HEK293T (cell line): ENCODE measurements around the gene CADM3.

ENCODE experiments used
- BHLHE40 ChIP-seq: fragments of 450-650 bp; IDR thresholded peaks from 2 replicates; pipeline ENCODE4 v1.6.1; 2016; ENCODE audit warnings: mild to moderate bottlenecking, moderate library complexity, borderline replicate concordance
- CTBP1 ChIP-seq: fragments of 450-650 bp; IDR thresholded peaks from 2 replicates; pipeline ENCODE4 v1.6.1; 2016; ENCODE audit warnings: borderline replicate concordance
- ELF4 ChIP-seq: fragments of 450-650 bp; IDR thresholded peaks from 2 replicates; pipeline ENCODE4 v1.6.1; 2017; ENCODE audit warnings: antibody characterized with exemption
- FOXA1 ChIP-seq: fragments of 450-650 bp; IDR thresholded peaks from 2 replicates; pipeline ENCODE4 v1.6.1; 2016; ENCODE audit warnings: mild to moderate bottlenecking
- FOXK2 ChIP-seq: fragments of 450-650 bp; IDR thresholded peaks from 2 replicates; pipeline ENCODE4 v1.6.1; 2016; ENCODE audit warnings: mild to moderate bottlenecking
- FOXM1 ChIP-seq: fragments of 450-650 bp; IDR thresholded peaks from 2 replicates; pipeline ENCODE4 v1.6.1; 2017; ENCODE audit warnings: mild to moderate bottlenecking, borderline replicate concordance
- HDGF ChIP-seq: fragments of 450-650 bp; IDR thresholded peaks from 2 replicates; pipeline ENCODE4 v1.6.1; 2017; ENCODE audit warnings: antibody characterized with exemption, borderline replicate concordance
- LEF1 ChIP-seq: fragments of 450-650 bp; IDR thresholded peaks from 2 replicates; pipeline ENCODE4 v1.6.1; 2017; ENCODE audit warnings: mild to moderate bottlenecking, borderline replicate concordance
- NFRKB ChIP-seq: fragments of 450-650 bp; IDR thresholded peaks from 2 replicates; pipeline ENCODE4 v1.6.1; 2016; ENCODE audit warnings: mild to moderate bottlenecking, moderate library complexity
- SP1 ChIP-seq: fragments of 450-650 bp; IDR thresholded peaks from 2 replicates; pipeline ENCODE4 v1.6.1; 2017
- SUZ12 ChIP-seq: fragments of 450-650 bp; IDR thresholded peaks from 2 replicates; pipeline ENCODE4 v1.6.1; 2016; ENCODE audit warnings: mild to moderate bottlenecking
- TARDBP ChIP-seq: fragments of 450-650 bp; IDR thresholded peaks from 2 replicates; pipeline ENCODE4 v1.6.1; 2016
- TF ChIP-seq, protein P1 (sequence below): fragments of 450-650 bp; IDR thresholded peaks from 2 replicates; pipeline ENCODE4 v1.6.1; 2016

DNA sequence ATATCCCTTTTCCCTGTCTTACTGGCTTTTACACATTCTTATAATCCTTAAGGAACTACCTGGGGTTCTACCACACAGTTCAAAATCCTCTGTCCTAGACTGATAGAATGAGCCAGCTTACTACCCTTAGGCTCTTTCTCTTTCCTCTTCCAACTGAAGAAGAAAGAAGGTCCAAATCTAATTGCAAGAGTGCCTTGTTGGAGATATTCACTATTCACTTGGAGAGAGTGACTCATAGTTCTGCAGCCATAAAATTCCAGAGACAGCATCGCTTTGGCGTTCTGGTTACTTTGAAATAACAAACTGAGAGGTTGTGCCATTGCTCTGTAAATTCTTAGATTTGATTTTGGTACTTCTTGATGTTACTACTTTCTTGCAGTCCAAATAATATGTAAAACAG, 4.2 kb downstream of the CADM3 start:
- TF ChIP-seq SP1 (no peak), FOXK2 (no peak), FOXM1 (no peak), TARDBP (no peak), BHLHE40 (no peak), HDGF (no peak), SUZ12 (no peak), NFRKB (no peak), LEF1 (no peak), ELF4 (no peak), CTBP1 (no peak), FOXA1 (no peak)
- TF ChIP-seq, protein P1, sequence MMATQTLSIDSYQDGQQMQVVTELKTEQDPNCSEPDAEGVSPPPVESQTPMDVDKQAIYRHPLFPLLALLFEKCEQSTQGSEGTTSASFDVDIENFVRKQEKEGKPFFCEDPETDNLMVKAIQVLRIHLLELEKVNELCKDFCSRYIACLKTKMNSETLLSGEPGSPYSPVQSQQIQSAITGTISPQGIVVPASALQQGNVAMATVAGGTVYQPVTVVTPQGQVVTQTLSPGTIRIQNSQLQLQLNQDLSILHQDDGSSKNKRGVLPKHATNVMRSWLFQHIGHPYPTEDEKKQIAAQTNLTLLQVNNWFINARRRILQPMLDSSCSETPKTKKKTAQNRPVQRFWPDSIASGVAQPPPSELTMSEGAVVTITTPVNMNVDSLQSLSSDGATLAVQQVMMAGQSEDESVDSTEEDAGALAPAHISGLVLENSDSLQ, result no peak
